BJ (cell line): Measurements from ENCODE around the gene PIGH. TPM values are rescaled to one million over a fixed set of nuclear protein-coding genes. Genes with fewer than 3 reads are reported as not detected.
"Not testable (repeated sequence)": the region's sequence is repeated elsewhere in the genome, so short reads cannot be mapped to it uniquely, and the experiment has no call there.

Source experiments
- CTCF ChIA-PET: fragments of 350-600 bp; formaldehyde crosslinking; extraction: SDS; loops from one replicate; lab custom pipeline; 2021; ENCODE audit warnings: antibody characterized with exemption, inconsistent platforms; lab: Yijun Ruan, JAX
- POLR2A ChIA-PET: fragments of 300-600 bp; sonication (Branson Sonifier 250); formaldehyde crosslinking; extraction: SDS; loops from one replicate; lab custom pipeline; 2021; ENCODE audit warnings: antibody characterized with exemption; lab: Charles Lee
- DNase-seq: peaks from one replicate; pipeline ENCODE4 v3.0.0-alpha.2; 2011; ENCODE audit warnings: low read depth
- H3K27me3 ChIP-seq: 2 replicates; pipeline ENCODE4 v1.6.0; 2011; ENCODE audit warnings: low read length; ENCODE audit not compliant: control insufficient read depth, insufficient read depth
- H3K36me3 ChIP-seq: 2 replicates; pipeline ENCODE4 v1.5.1; 2011; ENCODE audit warnings: low read length; ENCODE audit not compliant: control insufficient read depth, insufficient read depth
- H3K4me3 ChIP-seq: 2 replicates; pipeline ENCODE4 v1.5.1; 2011; ENCODE audit warnings: low read depth, mild to moderate bottlenecking, control low read depth, low read length
- CTCF ChIP-seq: IDR thresholded peaks from 2 replicates; pipeline ENCODE4 v1.5.1; 2011; ENCODE audit warnings: low read depth, mild to moderate bottlenecking, control low read depth, inconsistent platforms, low read length, moderate library complexity; ENCODE audit not compliant: insufficient read depth
- polyA plus RNA-seq: library from polyadenylated mRNA; depleted of rRNA; stranded (reverse); fragments of >200 nt; gene quantifications from 2 replicates; pipeline ENCODE4 v1.2.3, GENCODE V29; 2011

The PIGH gene
- polyA plus RNA-seq, 1 experiment: 19.0 TPM

GRCh38 chr14:67630938-67631337, 30.9 kb upstream of the PIGH start:
- ChIA-PET POLR2A (no interaction called here), CTCF (interaction anchor here (0.7 to 0.9 kb wide), 3 partner anchors 8 to 82 kb away, joined by 3 to 4 read pairs (median 3); no protein-coding TSS in a partner anchor)
- no peaks in the 10 kb centered on the region for H3K27me3 ChIP-seq
- DNase-seq: no peak
- TF ChIP-seq CTCF: no peak
- H3K4me3 ChIP-seq: no peak overlapping the region
- H3K36me3 ChIP-seq: no peaks in the 10 kb centered on the region

GRCh38 chr14:67630186-67630585, 30.1 kb upstream of the PIGH start:
- no peaks in the 10 kb centered on the region for H3K36me3 ChIP-seq
- no peak for TF ChIP-seq CTCF
- ChIA-PET POLR2A (no interaction called here), CTCF (interaction anchor here (0.7 kb wide), 1 partner anchor 46 kb away, joined by 3 read pairs; no protein-coding TSS in a partner anchor)
- no peak for DNase-seq
- H3K4me3 ChIP-seq: no peak overlapping the region
- no peaks in the 10 kb centered on the region for H3K27me3 ChIP-seq

GRCh38 chr14:67627519-67627918, 27.5 kb upstream of the PIGH start:
- POLR2A ChIA-PET: no interaction called here

GRCh38 chr14:67626131-67626530, 26.1 kb upstream of the PIGH start:
- H3K36me3 ChIP-seq, DNase-seq, H3K4me3 ChIP-seq, POLR2A ChIA-PET, CTCF ChIA-PET, H3K27me3 ChIP-seq: not testable (repeated sequence)

More at GRCh38 chr14:67627519-67627918, 27.5 kb upstream of the PIGH start:
- TF ChIP-seq CTCF: no peak
- Histone ChIP-seq H3K4me3 (no peak overlapping the region), H3K36me3 (no peaks in the 10 kb centered on the region), H3K27me3 (no peaks in the 10 kb centered on the region)
- DNase-seq: no peak
- CTCF ChIA-PET: interaction anchor here (1.4 kb wide), 1 partner anchor 16 kb away, joined by 4 read pairs; no protein-coding TSS in a partner anchor

- Histone ChIP-seq H3K4me3 (no peak overlapping the region), H3K27me3 (no peaks in the 10 kb centered on the region), H3K36me3 (no peaks in the 10 kb centered on the region)
- ChIA-PET CTCF (interaction anchor here (0.8 to 1.2 kb wide), 9 partner anchors 8 to 197 kb away, joined by 3 to 9 read pairs (median 4); partner anchors contain the start of gene PIGH), POLR2A (interaction anchor here (0.7 kb wide), 1 partner anchor 24 kb away, joined by 3 read pairs; no protein-coding TSS in a partner anchor)
- DNase-seq: no peak
- TF ChIP-seq CTCF: no peak
Measured at GRCh38 chr14:67623114-67623513, 23.0 kb upstream of the PIGH start.
